Endodermal cell (in vitro differentiated cells): ENCODE results near the gene CACNA1H. TPM values are rescaled to one million over a fixed set of nuclear protein-coding genes. Genes with fewer than 3 reads are reported as not detected.
"Not testable (repeated sequence)": the region's sequence is repeated elsewhere in the genome, so short reads cannot be mapped to it uniquely, and the experiment has no call there.

Experiments
- DNase-seq: peaks from one replicate; pipeline ENCODE4 v3.0.0-alpha.2; 2017
- H3K27ac ChIP-seq: 2 replicates; pipeline ENCODE4 v1.5.1; 2013; ENCODE audit warnings: mild to moderate bottlenecking, low read depth, low read length, moderate library complexity
- H3K27me3 ChIP-seq: 2 replicates; pipeline ENCODE4 v1.6.1; 2013; ENCODE audit warnings: mild to moderate bottlenecking, low read length, moderate library complexity; ENCODE audit not compliant: insufficient read depth, control insufficient read depth, poor library complexity, severe bottlenecking
- H3K36me3 ChIP-seq: 2 replicates; pipeline ENCODE4 v1.7.0; 2013; ENCODE audit warnings: mild to moderate bottlenecking, low read length, moderate library complexity; ENCODE audit not compliant: control insufficient read depth, insufficient read depth
- H3K4me1 ChIP-seq: one replicate; pipeline ENCODE4 v1.7.0; 2013; ENCODE audit warnings: low read length; ENCODE audit not compliant: control insufficient read depth, insufficient read depth
- H3K4me3 ChIP-seq: 2 replicates; pipeline ENCODE4 v1.5.1; 2013; ENCODE audit warnings: mild to moderate bottlenecking, low read length, moderate library complexity
- H3K9ac ChIP-seq: 2 replicates; pipeline ENCODE4 v1.6.1; 2013; ENCODE audit warnings: mild to moderate bottlenecking, low read length, moderate library complexity; ENCODE audit not compliant: poor library complexity, severe bottlenecking; ENCODE audit errors: extremely low read depth
- H3K9me3 ChIP-seq: 2 replicates; pipeline ENCODE4 v1.6.1; 2013; ENCODE audit warnings: mild to moderate bottlenecking, low read length, moderate library complexity; ENCODE audit not compliant: control insufficient read depth
- H3K27ac Mint-ChIP-seq: 2 replicates; pipeline ENCODE4 v1.8.0; 2020; ENCODE audit warnings: mixed read lengths
- H3K27me3 Mint-ChIP-seq: 2 replicates; pipeline ENCODE4 v1.8.0; 2021; ENCODE audit warnings: mild to moderate bottlenecking, mixed read lengths; ENCODE audit not compliant: insufficient read depth
- H3K36me3 Mint-ChIP-seq: 2 replicates; pipeline ENCODE4 v1.8.0; 2020; ENCODE audit warnings: low read depth, mixed read lengths
- H3K4me1 Mint-ChIP-seq: 2 replicates; pipeline ENCODE4 v1.8.0; 2020; ENCODE audit warnings: mixed read lengths
- H3K4me3 Mint-ChIP-seq: 2 replicates; pipeline ENCODE4 v1.8.0; 2020; ENCODE audit warnings: mild to moderate bottlenecking, moderate library complexity, mixed read lengths
- H3K9me3 Mint-ChIP-seq: 2 replicates; pipeline ENCODE4 v1.8.0; 2020; ENCODE audit warnings: mild to moderate bottlenecking, mixed read lengths
- WGBS, 2 experiments: methylation state at CpG; one replicate each; pipeline versions ENCODE4 v1.1.5 to v1.1.7; 2013; ENCODE audit warnings: missing lambda C conversion rate in 2 of 2, mixed read lengths in 1 of 2; ENCODE audit not compliant: insufficient coverage in 1 of 2, insufficient read length in 1 of 2; 5-methylcytosine and 5-hydroxymethylcytosine counted together
- total RNA-seq, 2 donors: library from RNA; stranded (reverse); fragmentation: NEBNext Ultra II Directional in 1 of 2; extraction: Animal tissue kit (Norgen Biotek cat#: 25700) in 1 of 2; gene quantifications; 2 replicates in 1 of 2; 3 replicates in 1 of 2; pipeline ENCODE4 v1.2.1, GENCODE V29; 2021
- TF ChIP-seq, protein P1 (sequence below): fragments of 200-600 bp; sonication (generic); conservative IDR thresholded peaks from 2 replicates; pipeline ENCODE4 v1.5.0; 2021; ENCODE audit warnings: antibody characterized with exemption, mild to moderate bottlenecking

CACNA1H gene
- total RNA-seq, 2 donors from 2014 or later, result 31.6 to 45.0 TPM

DNA sequence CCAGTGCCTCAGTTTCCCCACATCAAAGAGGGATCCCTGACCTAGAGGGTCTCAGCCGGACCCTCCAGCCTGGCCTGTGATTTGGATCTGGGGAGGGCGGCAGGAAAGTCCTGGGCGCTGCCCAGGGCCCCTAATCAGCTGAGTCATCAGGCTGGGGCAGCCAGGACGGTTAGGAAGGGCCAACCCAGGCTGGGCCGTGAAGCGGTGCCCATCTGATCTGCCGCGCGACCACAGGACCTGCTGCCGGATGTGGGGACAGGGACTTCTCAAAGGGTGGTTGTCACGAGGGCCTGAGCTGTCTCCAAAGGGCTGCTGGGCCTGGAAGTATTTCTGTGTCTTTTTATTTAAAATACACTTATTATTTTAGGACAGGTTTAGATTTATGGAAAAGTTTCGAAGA, 92.0 kb downstream of the CACNA1H start:
- H3K9me3 ChIP-seq, result no peaks in the 10 kb centered on the region
- no peak overlapping the region for H3K4me3 Mint-ChIP-seq
- WGBS, 2 experiments, result 89 to 100% methylated on average over 1 to 12 of the region's 12 CpGs
- peaks cover 26% of the 10 kb centered on the region for H3K27me3 Mint-ChIP-seq
- H3K27ac Mint-ChIP-seq, result no peak overlapping the region
- TF ChIP-seq, protein P1, sequence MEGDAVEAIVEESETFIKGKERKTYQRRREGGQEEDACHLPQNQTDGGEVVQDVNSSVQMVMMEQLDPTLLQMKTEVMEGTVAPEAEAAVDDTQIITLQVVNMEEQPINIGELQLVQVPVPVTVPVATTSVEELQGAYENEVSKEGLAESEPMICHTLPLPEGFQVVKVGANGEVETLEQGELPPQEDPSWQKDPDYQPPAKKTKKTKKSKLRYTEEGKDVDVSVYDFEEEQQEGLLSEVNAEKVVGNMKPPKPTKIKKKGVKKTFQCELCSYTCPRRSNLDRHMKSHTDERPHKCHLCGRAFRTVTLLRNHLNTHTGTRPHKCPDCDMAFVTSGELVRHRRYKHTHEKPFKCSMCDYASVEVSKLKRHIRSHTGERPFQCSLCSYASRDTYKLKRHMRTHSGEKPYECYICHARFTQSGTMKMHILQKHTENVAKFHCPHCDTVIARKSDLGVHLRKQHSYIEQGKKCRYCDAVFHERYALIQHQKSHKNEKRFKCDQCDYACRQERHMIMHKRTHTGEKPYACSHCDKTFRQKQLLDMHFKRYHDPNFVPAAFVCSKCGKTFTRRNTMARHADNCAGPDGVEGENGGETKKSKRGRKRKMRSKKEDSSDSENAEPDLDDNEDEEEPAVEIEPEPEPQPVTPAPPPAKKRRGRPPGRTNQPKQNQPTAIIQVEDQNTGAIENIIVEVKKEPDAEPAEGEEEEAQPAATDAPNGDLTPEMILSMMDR, result no peak
- H3K27ac ChIP-seq, result no peak overlapping the region
- no peak overlapping the region for H3K4me3 ChIP-seq
- no peaks in the 10 kb centered on the region for H3K4me1 ChIP-seq
- no peak for DNase-seq
- H3K36me3 ChIP-seq, result no peaks in the 10 kb centered on the region
- no peaks in the 10 kb centered on the region for H3K4me1 Mint-ChIP-seq
- no peak overlapping the region for H3K9ac ChIP-seq
- H3K36me3 Mint-ChIP-seq, result no peaks in the 10 kb centered on the region
- no peaks in the 10 kb centered on the region for H3K9me3 Mint-ChIP-seq
- H3K27me3 ChIP-seq, result peaks cover 32% of the 10 kb centered on the region

DNA sequence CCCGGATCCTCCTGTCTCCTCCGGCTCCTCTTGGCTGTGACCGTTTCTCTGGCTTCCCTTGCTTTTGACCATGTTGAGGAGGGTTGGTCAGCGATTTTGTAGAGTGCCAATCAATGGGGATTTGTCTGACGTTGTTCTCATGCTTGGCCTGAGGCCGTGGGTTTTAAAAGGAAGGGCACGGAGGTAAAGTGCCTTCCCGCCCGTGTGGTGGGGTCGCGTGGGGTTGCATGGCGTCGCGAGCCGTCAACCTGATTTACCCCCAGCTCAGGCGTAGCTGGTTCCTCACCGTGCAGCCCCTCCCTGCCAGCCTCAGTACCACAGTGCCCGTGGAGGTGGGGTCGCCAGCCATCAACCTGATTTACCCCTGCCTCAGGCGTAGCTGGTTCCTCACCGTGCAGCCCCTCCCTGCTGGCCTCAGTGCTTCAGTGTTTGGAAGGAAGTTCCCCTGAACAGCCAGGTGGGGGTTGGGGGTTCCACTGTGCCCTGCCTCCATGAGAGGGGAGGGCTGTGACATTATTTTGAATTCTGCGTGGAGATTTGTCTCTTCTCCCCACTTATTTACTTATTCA, 92.6 kb downstream of the CACNA1H start:
- Histone ChIP-seq H3K4me3 (no peak overlapping the region), H3K9me3 (no peaks in the 10 kb centered on the region), H3K9ac (no peak overlapping the region), H3K36me3 (no peaks in the 10 kb centered on the region), H3K27ac (no peak overlapping the region), H3K27me3 (peaks cover 32% of the 10 kb centered on the region), H3K4me1 (no peaks in the 10 kb centered on the region)
- TF ChIP-seq, protein P1, result no peak
- peaks cover 26% of the 10 kb centered on the region for H3K27me3 Mint-ChIP-seq
- H3K36me3 Mint-ChIP-seq, result no peaks in the 10 kb centered on the region
- H3K4me1 Mint-ChIP-seq, result no peaks in the 10 kb centered on the region
- no peak for DNase-seq
- H3K27ac Mint-ChIP-seq, result no peak overlapping the region
- no peak overlapping the region for H3K4me3 Mint-ChIP-seq
- WGBS, 2 experiments, result 76 to 85% methylated on average over 19 to 22 of the region's 22 CpGs
- H3K9me3 Mint-ChIP-seq, result no peaks in the 10 kb centered on the region

DNA sequence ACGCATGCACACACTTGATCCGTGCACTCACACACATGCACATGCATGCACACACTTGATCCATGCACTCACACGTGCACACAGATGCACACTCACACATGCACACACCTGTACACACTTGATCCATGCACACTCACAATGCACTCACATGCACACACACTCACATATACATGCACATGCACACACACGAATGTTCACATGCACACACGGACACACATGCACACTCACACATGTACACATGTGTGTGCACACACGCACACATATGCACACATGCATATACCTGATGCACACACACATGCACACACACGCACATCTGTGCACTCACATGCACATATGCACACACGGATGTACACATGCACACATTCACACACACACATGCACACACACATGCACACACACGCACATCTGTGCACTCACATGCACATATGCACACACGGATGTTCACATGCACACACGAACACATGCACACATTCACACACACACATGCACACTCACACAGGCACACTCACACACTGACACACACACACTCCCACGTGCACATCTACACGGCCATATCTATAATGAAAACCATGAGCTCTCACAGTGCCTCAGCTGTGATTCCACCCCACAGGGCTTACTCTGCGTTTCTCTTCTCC, 95.1 kb downstream of the CACNA1H start:
- H3K4me3 Mint-ChIP-seq, H3K36me3 Mint-ChIP-seq, DNase-seq: not testable (repeated sequence)

DNA sequence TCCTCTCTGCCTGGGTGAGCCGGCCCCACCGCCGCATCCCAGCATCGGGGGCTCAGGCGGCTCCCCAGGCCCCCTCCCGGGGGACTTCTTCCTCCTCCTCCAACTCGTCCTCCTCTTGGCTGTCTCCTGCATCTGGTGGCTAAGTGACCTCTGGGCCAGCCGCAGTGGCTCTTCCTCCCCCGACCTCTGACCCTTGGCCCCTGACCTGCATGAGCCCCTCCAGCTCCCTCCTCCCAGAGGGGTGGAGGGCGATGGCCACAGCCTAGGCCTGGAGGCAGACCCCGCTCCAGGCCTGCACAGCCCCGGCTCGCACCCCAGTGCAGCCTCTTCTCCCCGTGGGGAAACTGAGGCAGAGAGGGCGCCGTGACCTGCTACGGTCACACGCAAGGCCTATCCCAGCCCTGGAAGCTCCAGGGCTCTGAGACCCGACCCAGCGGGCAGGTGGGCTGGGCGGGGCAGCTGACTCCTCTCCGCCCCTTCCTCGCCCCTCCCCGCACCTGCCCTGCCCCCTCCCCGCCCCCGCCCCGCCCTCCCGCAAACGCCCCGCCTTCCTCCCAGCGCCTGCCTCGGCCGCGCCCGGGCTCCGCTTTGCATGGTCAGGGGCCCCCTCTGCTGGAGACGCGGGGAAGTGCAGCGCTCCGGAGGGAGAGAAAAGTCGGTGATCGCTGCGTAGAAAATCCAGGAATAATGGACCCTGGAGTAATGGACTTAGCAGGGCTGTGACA, 96.3 kb downstream of the CACNA1H start:
- not testable (repeated sequence) for H3K36me3 ChIP-seq, H3K27ac Mint-ChIP-seq, H3K4me3 ChIP-seq, H3K9me3 ChIP-seq, H3K9me3 Mint-ChIP-seq, H3K27ac ChIP-seq, H3K4me1 Mint-ChIP-seq, H3K9ac ChIP-seq, H3K4me1 ChIP-seq, H3K4me3 Mint-ChIP-seq, DNase-seq, H3K36me3 Mint-ChIP-seq
- H3K27me3 Mint-ChIP-seq, result peaks cover 30% of the 10 kb centered on the region
- H3K27me3 ChIP-seq, result peaks cover 32% of the 10 kb centered on the region
- no CpG with 5 or more reads among the region's 43 CpGs for whole genome bisulfite sequencing, 2 experiments

More for the DNA sequence above, 95.1 kb downstream of the CACNA1H start:
- not testable (repeated sequence) for H3K9me3 ChIP-seq, H3K27ac ChIP-seq, H3K4me1 Mint-ChIP-seq, H3K9ac ChIP-seq, H3K9me3 Mint-ChIP-seq, H3K4me3 ChIP-seq, H3K4me1 ChIP-seq, H3K36me3 ChIP-seq, H3K27ac Mint-ChIP-seq
- H3K27me3 Mint-ChIP-seq, result peaks cover 32% of the 10 kb centered on the region
- H3K27me3 ChIP-seq, result peaks cover 32% of the 10 kb centered on the region
- WGBS, 2 experiments, result 89 to 91% methylated on average over 9 to 13 of the region's 14 CpGs

DNA sequence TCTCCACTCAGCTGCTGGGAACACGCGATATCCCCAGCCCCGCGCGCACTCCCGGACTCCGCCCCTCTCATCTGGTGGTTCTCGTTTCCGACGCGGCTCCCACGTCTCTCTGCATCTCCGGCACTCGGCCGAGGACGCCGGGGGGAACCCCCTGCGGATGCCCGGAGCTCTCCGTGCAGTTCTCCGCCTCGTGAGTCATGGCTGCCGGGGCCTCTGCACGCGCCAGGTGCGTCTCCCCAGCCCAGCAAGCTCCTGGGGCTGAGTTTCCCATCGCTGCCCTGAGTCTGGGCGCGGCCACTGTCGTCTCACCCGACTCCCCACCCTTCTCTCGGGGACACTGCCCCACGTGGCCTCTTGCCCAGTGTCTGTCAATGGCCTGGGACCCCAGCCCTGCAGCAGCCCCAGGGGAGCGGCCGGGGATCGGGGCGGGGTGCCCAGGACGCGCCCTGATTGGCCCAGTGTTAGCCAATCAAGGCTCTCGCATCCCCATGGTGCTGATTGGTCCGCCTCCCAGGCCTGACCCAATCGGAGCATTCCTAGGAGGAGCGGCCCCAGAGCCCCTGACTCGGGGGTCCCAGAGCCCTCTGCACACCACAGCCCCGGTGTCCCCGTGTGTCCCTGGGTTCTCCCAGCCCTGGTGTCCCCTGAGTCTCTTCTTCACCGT, 100.9 kb downstream of the CACNA1H start:
- not testable (repeated sequence) for H3K9ac ChIP-seq, H3K9me3 ChIP-seq, H3K4me1 ChIP-seq, H3K27ac Mint-ChIP-seq, H3K9me3 Mint-ChIP-seq, H3K4me3 ChIP-seq, H3K27me3 Mint-ChIP-seq, H3K27ac ChIP-seq, H3K4me3 Mint-ChIP-seq, DNase-seq, H3K27me3 ChIP-seq, H3K36me3 ChIP-seq, H3K4me1 Mint-ChIP-seq, H3K36me3 Mint-ChIP-seq
- WGBS, 2 experiments, result no CpG with 5 or more reads among the region's 47 CpGs
